ENCODE results near the gene MRPS24. TPM values are rescaled to one million over a fixed set of nuclear protein-coding genes. Genes with fewer than 3 reads are reported as not detected.

MRPS24 gene
- total and polyA plus RNA-seq, 2 of the 13 experiments (the other 11 are each of a cell fraction or from before 2014, with no cell fraction given): 135 to 162 TPM

DNA sequence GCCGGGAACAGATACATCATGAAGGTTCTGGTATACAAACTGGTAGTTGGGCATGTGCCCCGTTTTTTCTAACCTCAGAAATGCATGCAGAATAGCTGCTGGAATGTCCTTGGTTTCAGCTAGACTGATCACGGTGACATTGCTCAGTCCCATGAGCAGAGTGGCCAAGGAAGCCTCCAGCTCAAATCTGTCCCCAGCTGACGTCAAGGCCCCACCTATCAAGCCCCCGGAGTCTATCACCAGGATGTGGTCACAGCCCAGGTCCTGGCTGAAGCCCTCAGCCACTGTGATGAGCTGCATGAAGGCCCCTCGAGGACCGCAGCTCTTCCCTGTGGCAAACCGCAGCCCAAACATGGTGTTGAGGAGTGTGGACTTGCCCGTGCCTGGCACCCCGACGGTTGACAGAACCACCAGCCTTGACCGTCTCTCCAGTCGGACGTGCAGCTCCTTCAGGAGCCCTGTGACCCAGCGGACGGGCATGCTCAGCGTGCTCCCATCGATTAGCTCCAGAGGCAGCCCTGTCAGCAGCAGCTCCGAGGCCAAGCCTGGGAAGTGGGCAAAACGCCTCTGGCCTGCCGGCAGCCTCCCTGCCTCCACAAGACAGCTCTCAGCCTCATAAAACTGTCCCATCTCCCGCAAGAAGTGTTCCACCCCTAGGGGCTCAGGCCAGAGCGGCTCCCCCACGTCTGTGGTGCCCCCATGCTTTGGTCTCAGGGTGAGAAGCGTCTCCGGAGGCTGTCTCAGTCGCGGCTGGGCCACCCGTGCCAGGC, 7.8 kb upstream of the MRPS24 start:
- 95% methylated on average over 24 of the region's 29 CpGs for WGBS (ENCODE audit: low lambda C conversion rate)
- Histone ChIP-seq H3K9me3 (ENCODE audit: low read length) (no peaks in the 10 kb centered on the region), H2AFZ (ENCODE audit: low read length) (no peak overlapping the region), H3K4me2 (ENCODE audit: low read depth, low read length) (no peak overlapping the region), H3K27ac (ENCODE audit: extremely low read length, insufficient read depth, low read length) (no peak overlapping the region), H3K27me3 (ENCODE audit: control insufficient read depth in 1 of 2, insufficient read depth in 2 of 2, low read length in 2 of 2) (no peaks in the 10 kb centered on the region), H4K20me1 (ENCODE audit: insufficient read depth, low read length) (no peaks in the 10 kb centered on the region), H3K4me3 (replicated peaks in 1 of 3; ENCODE audit: insufficient read depth in 1 of 3, low read depth in 2 of 3, low read length in 3 of 3) (no peak overlapping the region), H3K36me3 (replicated peaks in 1 of 2; ENCODE audit: control insufficient read depth in 1 of 2, insufficient read depth in 2 of 2, low read length in 2 of 2) (peaks cover 24 to 67% of the 10 kb centered on the region in 2 experiments), H3K79me2 (ENCODE audit: insufficient read depth, low read length) (no peaks in the 10 kb centered on the region), H3K4me1 (ENCODE audit: insufficient read depth, low read length) (no peaks in the 10 kb centered on the region), H3K9ac (ENCODE audit: insufficient read depth, low read depth, low read length) (no peak overlapping the region)
- BruUV-seq (replicated peaks): no TSS peak
- DNase-seq (ENCODE audit: low spot score) (no peak), FAIRE-seq (no peak), ATAC-seq (no peak)
- in situ Hi-C loops (cut with HindIII; ENCODE audit: extremely low pct_ligation_motif_present, low pct_unique_long_range_greater_than_20kb): no loop called here
- TF ChIP-seq POLR2G (IDR thresholded peaks at IDR 0.05; ENCODE audit: low read depth, low read length) (no peak), RERE (CRISPR knock-in tag; IDR thresholded peaks at IDR 0.05; ENCODE audit: low read depth) (no peak), ZNF713 (CRISPR knock-in tag; IDR thresholded peaks at IDR 0.05) (no peak), TCF7L2 (IDR thresholded peaks at IDR 0.05; ENCODE audit: low read depth, low read length) (no peak), ZKSCAN8 (CRISPR knock-in tag; IDR thresholded peaks at IDR 0.05; ENCODE audit: borderline replicate concordance) (no peak), ZNF598 (CRISPR knock-in tag; IDR thresholded peaks at IDR 0.05; ENCODE audit: borderline replicate concordance) (no peak), ZNF589 (CRISPR knock-in tag; conservative IDR thresholded peaks at IDR 0.05) (no peak), ISX (CRISPR knock-in tag; conservative IDR thresholded peaks at IDR 0.05) (no peak), ZUFSP (CRISPR knock-in tag; IDR thresholded peaks at IDR 0.05; ENCODE audit: borderline replicate concordance) (no peak), POLR2AphosphoS2 (IDR thresholded peaks at IDR 0.05; ENCODE audit: low read depth, low read length) (no peak), ARNTL (CRISPR knock-in tag; IDR thresholded peaks at IDR 0.05) (no peak), RBM22 (optimal IDR thresholded peaks at IDR 0.05; ENCODE audit: low read length) (no peak)
- TF ChIP-seq, protein P1, sequence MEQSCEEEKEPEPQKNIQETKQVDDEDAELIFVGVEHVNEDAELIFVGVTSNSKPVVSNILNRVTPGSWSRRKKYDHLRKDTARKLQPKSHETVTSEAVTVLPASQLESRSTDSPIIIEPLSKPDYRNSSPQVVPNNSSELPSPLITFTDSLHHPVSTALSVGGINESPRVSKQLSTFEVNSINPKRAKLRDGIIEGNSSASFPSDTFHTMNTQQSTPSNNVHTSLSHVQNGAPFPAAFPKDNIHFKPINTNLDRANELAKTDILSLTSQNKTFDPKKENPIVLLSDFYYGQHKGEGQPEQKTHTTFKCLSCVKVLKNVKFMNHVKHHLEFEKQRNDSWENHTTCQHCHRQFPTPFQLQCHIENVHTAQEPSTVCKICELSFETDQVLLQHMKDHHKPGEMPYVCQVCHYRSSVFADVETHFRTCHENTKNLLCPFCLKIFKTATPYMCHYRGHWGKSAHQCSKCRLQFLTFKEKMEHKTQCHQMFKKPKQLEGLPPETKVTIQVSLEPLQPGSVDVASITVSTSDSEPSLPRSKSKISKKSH (CRISPR knock-in tag; IDR thresholded peaks at IDR 0.05; ENCODE audit: borderline replicate concordance): no peak
- ChIA-PET POLR2A (no interaction called here), CTCF (ENCODE audit: low intra/inter-chr PET ratio, low total read pairs) (no interaction called here)
- intact Hi-C loops (cut with micrococcal nuclease; ENCODE audit: unreplicated experiment): no loop called here

Measured in HepG2 (cell line).